Uterus (tissue), 2 donors: ENCODE data around the gene GPX4.

Experiments used
- POLR2A ChIP-seq, 2 donors: fragments of 450-650 bp; IDR thresholded peaks; one replicate each; pipeline ENCODE4 v1.6.1; 2016; ENCODE audit warnings: antibody characterized with exemption in 2 of 2, mild to moderate bottlenecking in 1 of 2, moderate library complexity in 1 of 2
- TF ChIP-seq, protein P1 (sequence below), 4 experiments: fragments of 200-600 bp in 2 of 4; fragments of 450-650 bp in 2 of 4; sonication (generic) in 2 of 4; IDR thresholded peaks; one replicate each; pipeline ENCODE4 v1.5.1; 2016 to 2019; ENCODE audit warnings: antibody characterized with exemption in 4 of 4, mild to moderate bottlenecking in 2 of 4, moderate library complexity in 1 of 4

GRCh38 chr19:1073063-1073955 lies 30.5 kb upstream of the GPX4 start:
- TF ChIP-seq, protein P1, sequence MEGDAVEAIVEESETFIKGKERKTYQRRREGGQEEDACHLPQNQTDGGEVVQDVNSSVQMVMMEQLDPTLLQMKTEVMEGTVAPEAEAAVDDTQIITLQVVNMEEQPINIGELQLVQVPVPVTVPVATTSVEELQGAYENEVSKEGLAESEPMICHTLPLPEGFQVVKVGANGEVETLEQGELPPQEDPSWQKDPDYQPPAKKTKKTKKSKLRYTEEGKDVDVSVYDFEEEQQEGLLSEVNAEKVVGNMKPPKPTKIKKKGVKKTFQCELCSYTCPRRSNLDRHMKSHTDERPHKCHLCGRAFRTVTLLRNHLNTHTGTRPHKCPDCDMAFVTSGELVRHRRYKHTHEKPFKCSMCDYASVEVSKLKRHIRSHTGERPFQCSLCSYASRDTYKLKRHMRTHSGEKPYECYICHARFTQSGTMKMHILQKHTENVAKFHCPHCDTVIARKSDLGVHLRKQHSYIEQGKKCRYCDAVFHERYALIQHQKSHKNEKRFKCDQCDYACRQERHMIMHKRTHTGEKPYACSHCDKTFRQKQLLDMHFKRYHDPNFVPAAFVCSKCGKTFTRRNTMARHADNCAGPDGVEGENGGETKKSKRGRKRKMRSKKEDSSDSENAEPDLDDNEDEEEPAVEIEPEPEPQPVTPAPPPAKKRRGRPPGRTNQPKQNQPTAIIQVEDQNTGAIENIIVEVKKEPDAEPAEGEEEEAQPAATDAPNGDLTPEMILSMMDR (IDR thresholded peaks at IDR 0.05), result no peak
- no peak for TF ChIP-seq POLR2A (IDR thresholded peaks at IDR 0.05)
